Mesodermal cell (in vitro differentiated cells): ENCODE data around the gene KRTAP5-3.
"Not testable (repeated sequence)": the region's sequence is repeated elsewhere in the genome, so short reads cannot be mapped to it uniquely, and the experiment has no call there.

ENCODE experiments used
- H3K27ac ChIP-seq: 2 replicates; pipeline ENCODE4 v1.7.0; 2013; ENCODE audit warnings: mild to moderate bottlenecking, low read depth, low read length, moderate library complexity; ENCODE audit not compliant: severe bottlenecking
- H3K36me3 ChIP-seq: 2 replicates; pipeline ENCODE4 v1.7.1; 2013; ENCODE audit warnings: mild to moderate bottlenecking, low read length, moderate library complexity; ENCODE audit not compliant: control insufficient read depth, insufficient read depth
- H3K4me1 ChIP-seq: one replicate; pipeline ENCODE4 v1.7.1; 2013; ENCODE audit warnings: mild to moderate bottlenecking, low read length; ENCODE audit not compliant: insufficient read depth, control insufficient read depth, poor library complexity, severe bottlenecking
- H3K4me3 ChIP-seq: 2 replicates; pipeline ENCODE4 v1.7.0; 2013; ENCODE audit warnings: low read length, control low read depth, mild to moderate bottlenecking; ENCODE audit not compliant: insufficient read depth, poor library complexity, severe bottlenecking; ENCODE audit errors: extremely low read depth
- H3K9me3 ChIP-seq: 2 replicates; pipeline ENCODE4 v1.7.1; 2013; ENCODE audit warnings: mild to moderate bottlenecking, low read length, moderate library complexity; ENCODE audit not compliant: control insufficient read depth
- WGBS, 2 experiments: methylation state at CpG; one replicate each; pipeline ENCODE4 v1.1.5; 2013; ENCODE audit warnings: missing lambda C conversion rate in 2 of 2; ENCODE audit not compliant: insufficient coverage in 2 of 2; 5-methylcytosine and 5-hydroxymethylcytosine counted together

The KRTAP5-3 gene

GRCh38 chr11:1607901-1608300 lies 362 bp downstream of the KRTAP5-3 start:
- 92 to 100% methylated on average over 2 of the region's 5 CpGs for WGBS, 2 experiments

GRCh38 chr11:1607156-1607845 lies 962 bp downstream of the KRTAP5-3 start:
- 37% methylated on average over 16 to 18 of the region's 18 CpGs for WGBS, 2 experiments
- not testable (repeated sequence) for H3K4me3 ChIP-seq, H3K4me1 ChIP-seq, H3K27ac ChIP-seq, H3K9me3 ChIP-seq, H3K36me3 ChIP-seq

More at GRCh38 chr11:1607901-1608300, 362 bp downstream of the KRTAP5-3 start:
- H3K9me3 ChIP-seq, H3K4me3 ChIP-seq, H3K4me1 ChIP-seq, H3K36me3 ChIP-seq, H3K27ac ChIP-seq: not testable (repeated sequence)

DNA sequence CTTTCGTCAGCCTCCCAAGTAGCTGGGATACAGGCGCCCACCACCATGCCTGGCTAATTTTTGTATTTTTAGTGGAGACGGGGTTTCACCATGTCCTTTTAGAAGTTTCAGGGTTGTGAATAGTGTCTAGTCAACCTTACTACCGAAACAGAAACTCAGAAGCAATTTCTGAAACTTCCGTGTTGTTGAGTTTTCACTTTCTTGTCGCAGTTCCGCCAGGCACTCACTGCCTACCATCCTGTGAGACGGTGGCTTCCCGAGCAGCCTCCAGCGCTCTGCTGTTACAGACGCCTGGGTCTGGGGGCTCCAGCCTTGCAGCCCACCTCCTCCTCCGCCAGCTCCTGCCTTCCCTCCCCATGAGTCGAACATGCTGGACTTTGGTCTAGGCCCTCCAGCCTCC lies 2.3 kb downstream of the KRTAP5-3 start:
- H3K36me3 ChIP-seq, H3K4me3 ChIP-seq, H3K27ac ChIP-seq, H3K4me1 ChIP-seq, H3K9me3 ChIP-seq: not testable (repeated sequence)
- WGBS, 2 experiments, result 91 to 93% methylated on average over 10 to 12 of the region's 13 CpGs

GRCh38 chr11:1604711-1605110 lies 3.6 kb downstream of the KRTAP5-3 start:
- WGBS, 2 experiments, result 79 to 82% methylated on average over 7 of the region's 7 CpGs
- Histone ChIP-seq H3K27ac (no peak overlapping the region), H3K36me3 (no peaks in the 10 kb centered on the region), H3K4me3 (no peak overlapping the region), H3K9me3 (no peaks in the 10 kb centered on the region), H3K4me1 (no peaks in the 10 kb centered on the region)

- no peaks in the 10 kb centered on the region for H3K9me3 ChIP-seq
- no peaks in the 10 kb centered on the region for H3K4me1 ChIP-seq
- H3K36me3 ChIP-seq, result no peaks in the 10 kb centered on the region
- 90 to 93% methylated on average over 10 to 11 of the region's 11 CpGs for WGBS, 2 experiments
- no peak overlapping the region for H3K4me3 ChIP-seq
- no peak overlapping the region for H3K27ac ChIP-seq
Observed at GRCh38 chr11:1604181-1604580, 4.1 kb downstream of the KRTAP5-3 start.

DNA sequence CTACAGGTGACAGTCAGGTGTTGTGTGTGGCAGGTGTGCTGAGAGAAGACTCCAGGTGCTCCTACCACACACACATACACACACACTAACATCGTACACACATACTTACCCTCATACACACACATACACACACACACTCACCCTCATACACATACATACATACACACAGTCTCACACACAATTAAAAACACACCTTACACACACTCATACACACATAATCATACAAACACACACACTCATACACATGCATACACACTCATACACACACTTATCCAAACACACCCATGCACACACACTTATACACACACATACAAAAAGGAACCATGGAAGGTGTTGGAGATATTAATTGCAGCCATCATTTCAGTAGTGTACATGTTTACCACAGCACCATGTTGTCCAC lies 4.6 kb downstream of the KRTAP5-3 start:
- Histone ChIP-seq H3K4me1 (no peaks in the 10 kb centered on the region), H3K9me3 (no peaks in the 10 kb centered on the region), H3K4me3 (no peak overlapping the region), H3K27ac (no peak overlapping the region), H3K36me3 (no peaks in the 10 kb centered on the region)
- 100% methylated on average over 1 of the region's 1 CpG for WGBS, 2 experiments

GRCh38 chr11:1601663-1602062 lies 6.6 kb downstream of the KRTAP5-3 start:
- not testable (repeated sequence) for H3K4me3 ChIP-seq, H3K36me3 ChIP-seq, H3K27ac ChIP-seq, H3K4me1 ChIP-seq, H3K9me3 ChIP-seq
- 79 to 86% methylated on average over 1 to 2 of the region's 3 CpGs for WGBS, 2 experiments

GRCh38 chr11:1600626-1601025 lies 7.6 kb downstream of the KRTAP5-3 start:
- no peaks in the 10 kb centered on the region for H3K9me3 ChIP-seq
- no peaks in the 10 kb centered on the region for H3K36me3 ChIP-seq
- no peak overlapping the region for H3K4me3 ChIP-seq
- 71 to 86% methylated on average over 3 to 4 of the region's 5 CpGs for WGBS, 2 experiments
- no peaks in the 10 kb centered on the region for H3K4me1 ChIP-seq
- H3K27ac ChIP-seq, result no peak overlapping the region

- WGBS, 2 experiments, result 77 to 81% methylated on average over 2 to 3 of the region's 6 CpGs
- Histone ChIP-seq H3K36me3 (no peaks in the 10 kb centered on the region), H3K27ac (no peak overlapping the region), H3K4me1 (no peaks in the 10 kb centered on the region), H3K9me3 (no peaks in the 10 kb centered on the region), H3K4me3 (no peak overlapping the region)
Observed at GRCh38 chr11:1598816-1599215, 9.4 kb downstream of the KRTAP5-3 start.

DNA sequence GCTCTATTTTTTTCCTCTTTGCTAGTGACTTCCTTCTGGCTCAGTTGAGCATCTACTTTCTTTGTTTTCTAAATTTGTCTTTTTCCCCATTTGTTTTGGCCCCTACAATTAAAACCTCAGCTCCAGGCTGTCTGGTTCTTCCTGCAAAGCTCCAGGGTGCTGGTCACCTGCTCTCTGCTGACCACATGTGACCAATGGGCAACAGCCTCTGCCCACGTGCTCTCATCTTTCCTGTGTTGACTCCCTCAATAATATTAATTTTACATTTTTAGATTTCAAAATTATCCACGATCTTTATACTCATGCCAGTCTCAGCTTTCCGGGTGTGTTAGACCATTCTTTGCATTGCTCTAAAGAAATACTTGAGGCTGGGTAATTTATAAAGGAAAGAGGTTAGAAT lies 9.9 kb downstream of the KRTAP5-3 start:
- not testable (repeated sequence) for H3K4me1 ChIP-seq, H3K4me3 ChIP-seq, H3K27ac ChIP-seq, H3K36me3 ChIP-seq, H3K9me3 ChIP-seq
- WGBS, 2 experiments, result no CpG with 5 or more reads among the region's 3 CpGs

- Histone ChIP-seq H3K27ac (no peak within 1 kb of the TSS), H3K9me3 (no peaks in the 10 kb centered on the region), H3K4me1 (no peaks in the 10 kb centered on the region), H3K36me3 (no peaks in the 10 kb centered on the region), H3K4me3 (no peak within 1 kb of the TSS)
- WGBS, 2 experiments, result 75% methylated on average over 1 of the region's 4 CpGs; no CpG with 5 or more reads in 1 of the 2 experiments
Observed at GRCh38 chr11:1597994-1598380, 10.3 kb downstream of the KRTAP5-3 start, which contains the start of gene KRTAP5-2. Gene KRTAP5-2, minus strand, starts transcription at chr11:1598294. Its CDS starts 44 bp downstream, at chr11:1598250.
